Measurements from ENCODE around the gene TSPAN5. TPM values are rescaled to one million over a fixed set of nuclear protein-coding genes. Genes with fewer than 3 reads are reported as not detected.

Gene TSPAN5
- polyA plus RNA-seq, 1 donor from 2014 or later = 18.8 TPM

GRCh38 chr4:98581126-98581525 is 77.3 kb downstream of the TSPAN5 start:
- Histone ChIP-seq H3K27ac (ENCODE audit: low read length) (no peak overlapping the region), H2AFZ (ENCODE audit: low read depth, low read length) (no peak overlapping the region), H3K79me2 (replicated peaks; ENCODE audit: insufficient read depth, low read length) (no peaks in the 10 kb centered on the region), H3K36me3 (ENCODE audit: insufficient read depth, low read length) (no peaks in the 10 kb centered on the region), H3K4me3 (ENCODE audit: low read length) (no peak overlapping the region), H3K9me2 (ENCODE audit: insufficient read depth, low read length) (no peaks in the 10 kb centered on the region), H3K9ac (ENCODE audit: low read length) (no peak overlapping the region), H4K20me1 (ENCODE audit: insufficient read depth) (no peaks in the 10 kb centered on the region), H3K9me3 (ENCODE audit: low read length) (no peaks in the 10 kb centered on the region), H3F3A (ENCODE audit: insufficient read depth, low read length, poor library complexity, severe bottlenecking) (no peaks in the 10 kb centered on the region), H3K4me2 (ENCODE audit: low read length) (no peak overlapping the region), H3K27me3 (ENCODE audit: insufficient read depth, low read depth, low read length) (no peaks in the 10 kb centered on the region)
- TF ChIP-seq RAD21 (conservative IDR thresholded peaks at IDR 0.05) (no peak), MXI1 (conservative IDR thresholded peaks at IDR 0.05; ENCODE audit: poor library complexity, severe bottlenecking) (no peak), EP300 (conservative IDR thresholded peaks at IDR 0.05; ENCODE audit: poor library complexity, severe bottlenecking) (no peak), SMC3 (conservative IDR thresholded peaks at IDR 0.05; ENCODE audit: poor library complexity) (no peak), TAF1 (IDR thresholded peaks at IDR 0.05; ENCODE audit: low read depth) (no peak), CTCF (IDR thresholded peaks at IDR 0.05; ENCODE audit: poor library complexity, severe bottlenecking) (no peak), EZH2 (IDR thresholded peaks at IDR 0.05; ENCODE audit: borderline replicate concordance, insufficient read depth, low read length, poor library complexity, severe bottlenecking) (no peak), POLR2AphosphoS5 (IDR thresholded peaks at IDR 0.05) (no peak), REST (IDR thresholded peaks at IDR 0.05; ENCODE audit: borderline replicate concordance) (no peak)

GRCh38 chr4:98577956-98578355 is 80.5 kb downstream of the TSPAN5 start:
- Histone ChIP-seq H3K4me3 (ENCODE audit: low read length) (no peak overlapping the region), H4K20me1 (ENCODE audit: insufficient read depth) (no peaks in the 10 kb centered on the region), H3K9me2 (ENCODE audit: insufficient read depth, low read length) (no peaks in the 10 kb centered on the region), H2AFZ (ENCODE audit: low read depth, low read length) (no peak overlapping the region), H3K9ac (ENCODE audit: low read length) (no peak overlapping the region), H3K79me2 (replicated peaks; ENCODE audit: insufficient read depth, low read length) (no peaks in the 10 kb centered on the region), H3F3A (ENCODE audit: insufficient read depth, low read length, poor library complexity, severe bottlenecking) (no peaks in the 10 kb centered on the region), H3K27me3 (ENCODE audit: insufficient read depth, low read depth, low read length) (no peaks in the 10 kb centered on the region), H3K9me3 (ENCODE audit: low read length) (no peaks in the 10 kb centered on the region), H3K4me2 (ENCODE audit: low read length) (no peak overlapping the region), H3K36me3 (ENCODE audit: insufficient read depth, low read length) (no peaks in the 10 kb centered on the region), H3K27ac (ENCODE audit: low read length) (no peak overlapping the region)
- no peak for TF ChIP-seq MXI1 (conservative IDR thresholded peaks at IDR 0.05; ENCODE audit: poor library complexity, severe bottlenecking)

- no peak overlapping the region for H3K9ac ChIP-seq (ENCODE audit: low read length)
- H4K20me1 ChIP-seq (ENCODE audit: insufficient read depth) = no peaks in the 10 kb centered on the region
- no peaks in the 10 kb centered on the region for H3K9me2 ChIP-seq (ENCODE audit: insufficient read depth, low read length)
- no peak overlapping the region for H2AFZ ChIP-seq (ENCODE audit: low read depth, low read length)
- no peaks in the 10 kb centered on the region for H3K9me3 ChIP-seq (ENCODE audit: low read length)
- H3K27me3 ChIP-seq (ENCODE audit: insufficient read depth, low read depth, low read length) = no peaks in the 10 kb centered on the region
- H3K4me2 ChIP-seq (ENCODE audit: low read length) = no peak overlapping the region
- no peak overlapping the region for H3K4me3 ChIP-seq (ENCODE audit: low read length)
- no peaks in the 10 kb centered on the region for H3F3A ChIP-seq (ENCODE audit: insufficient read depth, low read length, poor library complexity, severe bottlenecking)
- TF ChIP-seq CTCF (IDR thresholded peaks at IDR 0.05; ENCODE audit: poor library complexity, severe bottlenecking) = no peak
- TF ChIP-seq EZH2 (IDR thresholded peaks at IDR 0.05; ENCODE audit: borderline replicate concordance, insufficient read depth, low read length, poor library complexity, severe bottlenecking) = no peak
- no peak for TF ChIP-seq SMC3 (conservative IDR thresholded peaks at IDR 0.05; ENCODE audit: poor library complexity)
- TF ChIP-seq MXI1 (conservative IDR thresholded peaks at IDR 0.05; ENCODE audit: poor library complexity, severe bottlenecking) = no peak
- no peak for TF ChIP-seq REST (IDR thresholded peaks at IDR 0.05; ENCODE audit: borderline replicate concordance)
- no peak for TF ChIP-seq RAD21 (conservative IDR thresholded peaks at IDR 0.05)
- H3K79me2 ChIP-seq (replicated peaks; ENCODE audit: insufficient read depth, low read length) = no peaks in the 10 kb centered on the region
- H3K36me3 ChIP-seq (ENCODE audit: insufficient read depth, low read length) = no peaks in the 10 kb centered on the region
- H3K27ac ChIP-seq (ENCODE audit: low read length) = no peak overlapping the region
Observed at GRCh38 chr4:98574816-98575215, 83.6 kb downstream of the TSPAN5 start.

Data from neural cell (in vitro differentiated cells).